ENCODE measurements around the gene SYCE1. TPM values are rescaled to one million over a fixed set of nuclear protein-coding genes. Genes with fewer than 3 reads are reported as not detected.
A peak's percentile ranks its signal among the peaks of the same experiment; 100 is the strongest.
"Not testable (repeated sequence)": the region's sequence is repeated elsewhere in the genome, so short reads cannot be mapped to it uniquely, and the experiment has no call there.

SYCE1 gene
- total and polyA plus RNA-seq, 2 donors (not counting 1 experiment from before 2014, with no cell fraction given), result 0.17 to 0.30 TPM

DNA sequence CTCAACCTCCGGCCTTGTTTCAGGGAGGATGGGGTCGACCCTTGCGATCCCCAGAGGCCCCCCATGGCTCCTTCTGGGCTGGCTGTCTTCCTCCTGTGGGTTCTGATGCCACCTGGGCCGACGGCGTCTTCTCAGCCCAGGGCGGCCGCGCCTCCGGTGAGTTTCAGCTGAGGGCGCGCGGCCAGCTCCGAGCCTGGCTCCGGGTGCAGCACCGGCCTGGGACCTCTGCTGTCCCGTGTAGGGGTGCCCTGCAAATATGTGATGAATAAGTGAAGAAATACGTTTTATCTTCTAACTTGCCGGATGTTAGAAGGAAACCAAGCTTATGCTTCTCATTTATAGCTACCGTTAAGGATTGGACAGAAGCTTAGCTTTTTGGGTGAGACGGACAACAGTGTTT lies 4.4 kb upstream of the SYCE1 start:
- H3K9me3 ChIP-seq (ENCODE audit: control insufficient read depth, insufficient read depth, low read depth, low read length); DNase-seq (ENCODE audit: low read depth in 2 of 2); H3K27me3 ChIP-seq (ENCODE audit: control insufficient read depth, insufficient read depth, low read length); H3K27ac ChIP-seq (ENCODE audit: insufficient read depth, low read length); H2AFZ ChIP-seq (ENCODE audit: low read length); H3K4me3 ChIP-seq (replicated peaks in 1 of 4; ENCODE audit: control extremely low read depth in 1 of 4, insufficient read depth in 1 of 4, low read depth in 3 of 4, low read length in 4 of 4); H3K9ac ChIP-seq (ENCODE audit: insufficient read depth, low read length); H3K79me2 ChIP-seq (ENCODE audit: control insufficient read depth, insufficient read depth, low read length); H3K36me3 ChIP-seq (ENCODE audit: control insufficient read depth, insufficient read depth, low read length); H3K4me1 ChIP-seq (ENCODE audit: control insufficient read depth, extremely low read depth, insufficient read depth, low read length); H4K20me1 ChIP-seq (ENCODE audit: control insufficient read depth, extremely low read depth, insufficient read depth, low read length); H3K4me2 ChIP-seq (ENCODE audit: extremely low read depth, insufficient read depth, low read length): not testable (repeated sequence)

DNA sequence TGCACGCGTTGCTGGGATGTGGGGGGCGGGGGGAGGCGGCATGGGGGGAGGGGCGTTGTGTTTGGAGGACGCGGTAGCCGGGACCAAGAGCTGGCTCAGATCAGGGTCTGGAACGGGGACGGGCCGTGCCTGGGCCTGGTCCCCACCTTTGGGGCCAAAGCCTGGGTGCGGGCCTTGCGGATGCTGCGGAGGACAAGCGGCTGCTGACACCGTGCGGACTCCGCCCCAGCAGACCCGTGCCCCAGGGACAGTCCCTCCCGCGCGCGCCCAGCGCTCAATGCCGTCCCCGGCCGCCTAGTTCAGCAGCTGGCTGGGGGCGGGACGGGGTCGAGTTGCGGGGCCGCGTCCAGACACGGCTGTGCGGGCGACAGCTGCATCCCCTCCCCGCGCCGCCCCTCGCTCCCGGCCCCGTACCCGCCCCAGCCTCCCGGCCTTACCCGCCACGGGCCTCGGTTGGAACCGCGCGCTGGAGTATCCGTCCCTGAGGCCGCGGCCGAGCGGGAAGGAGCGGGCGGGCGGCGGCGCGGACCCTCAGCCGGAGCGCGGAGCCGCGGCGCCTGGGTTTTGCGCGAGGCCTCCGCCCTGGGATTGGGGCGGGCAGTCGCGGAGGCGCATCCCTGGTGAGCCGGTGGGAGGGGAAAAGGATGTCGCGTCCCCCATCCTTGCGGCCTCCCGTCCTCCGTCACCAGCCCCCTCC lies 3.6 kb upstream of the SYCE1 start:
- not testable (repeated sequence) for H2AFZ ChIP-seq (ENCODE audit: low read length); H3K79me2 ChIP-seq (ENCODE audit: control insufficient read depth, insufficient read depth, low read length); H4K20me1 ChIP-seq (ENCODE audit: control insufficient read depth, extremely low read depth, insufficient read depth, low read length); H3K4me1 ChIP-seq (ENCODE audit: control insufficient read depth, extremely low read depth, insufficient read depth, low read length); H3K27ac ChIP-seq (ENCODE audit: insufficient read depth, low read length); DNase-seq (ENCODE audit: low read depth in 2 of 2); H3K36me3 ChIP-seq (ENCODE audit: control insufficient read depth, insufficient read depth, low read length); H3K9ac ChIP-seq (ENCODE audit: insufficient read depth, low read length); H3K9me3 ChIP-seq (ENCODE audit: control insufficient read depth, insufficient read depth, low read depth, low read length); H3K27me3 ChIP-seq (ENCODE audit: control insufficient read depth, insufficient read depth, low read length); H3K4me2 ChIP-seq (ENCODE audit: extremely low read depth, insufficient read depth, low read length)
- H3K4me3 ChIP-seq (replicated peaks in 1 of 4; ENCODE audit: control extremely low read depth in 1 of 4, insufficient read depth in 1 of 4, low read depth in 3 of 4, low read length in 4 of 4), result peak overlapping the region in 1 of 4 experiments; percentile 37

DNA sequence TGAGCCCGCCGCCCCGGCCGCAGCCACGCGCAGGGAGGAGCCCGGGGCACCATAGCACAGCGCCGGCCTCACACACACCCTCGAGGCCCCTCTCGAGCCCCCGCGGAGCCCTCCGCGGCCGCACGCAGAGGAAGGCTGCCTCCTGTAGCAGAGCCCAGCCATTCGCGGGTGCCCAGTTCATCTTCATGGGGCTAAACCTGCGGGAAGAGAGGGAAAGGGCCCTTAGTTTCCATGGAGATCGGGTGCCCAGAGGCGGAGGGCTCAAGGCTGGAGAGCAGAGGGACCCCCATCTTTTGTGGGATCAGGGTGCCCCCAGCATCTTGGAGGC lies 2.9 kb upstream of the SYCE1 start:
- no peak overlapping the region for H2AFZ ChIP-seq (ENCODE audit: low read length)

DNA sequence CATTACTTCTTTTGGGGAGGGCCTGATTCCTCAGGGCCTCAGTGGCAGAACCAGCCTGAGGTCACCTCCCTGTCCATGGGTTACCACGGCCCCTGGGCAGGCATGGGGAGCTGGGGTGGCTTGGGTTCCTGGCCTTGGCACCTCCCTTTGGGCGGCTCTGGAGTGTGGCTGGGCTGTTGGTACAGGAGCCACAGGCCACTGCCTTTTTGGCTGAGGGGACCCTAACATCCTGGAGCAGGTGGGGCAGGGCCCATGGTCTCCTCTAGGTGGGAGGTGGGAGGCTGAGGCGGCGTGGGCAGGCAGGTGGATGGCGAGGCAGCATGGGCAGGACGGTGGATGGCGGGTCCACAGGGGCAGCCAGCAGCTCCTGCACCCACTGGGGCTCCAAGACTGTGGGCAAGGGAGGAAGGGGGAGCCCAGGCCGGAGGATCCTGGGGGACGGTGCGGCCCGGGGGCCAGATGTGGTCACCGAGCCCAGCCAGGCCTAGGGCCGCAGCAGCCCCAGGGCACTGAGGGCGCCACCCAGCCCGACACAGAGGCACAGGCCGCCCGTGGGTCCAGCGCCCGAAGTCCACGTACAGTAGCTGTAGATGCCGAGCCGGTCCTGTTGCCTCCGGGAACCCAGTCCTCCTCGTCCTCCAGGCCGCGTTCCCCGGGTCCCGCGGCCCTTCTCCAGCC lies 2.4 kb upstream of the SYCE1 start:
- Histone ChIP-seq H3K4me2 (ENCODE audit: extremely low read depth, insufficient read depth, low read length) (no peak overlapping the region), H2AFZ (ENCODE audit: low read length) (no peak overlapping the region), H3K27ac (ENCODE audit: insufficient read depth, low read length) (no peak overlapping the region), H3K27me3 (ENCODE audit: control insufficient read depth, insufficient read depth, low read length) (no peaks in the 10 kb centered on the region), H3K9ac (ENCODE audit: insufficient read depth, low read length) (no peak overlapping the region), H3K4me1 (ENCODE audit: control insufficient read depth, extremely low read depth, insufficient read depth, low read length) (no peaks in the 10 kb centered on the region), H4K20me1 (ENCODE audit: control insufficient read depth, extremely low read depth, insufficient read depth, low read length) (no peaks in the 10 kb centered on the region), H3K79me2 (ENCODE audit: control insufficient read depth, insufficient read depth, low read length) (no peaks in the 10 kb centered on the region), H3K9me3 (ENCODE audit: control insufficient read depth, insufficient read depth, low read depth, low read length) (no peaks in the 10 kb centered on the region), H3K36me3 (ENCODE audit: control insufficient read depth, insufficient read depth, low read length) (no peaks in the 10 kb centered on the region), H3K4me3 (replicated peaks in 1 of 4; ENCODE audit: control extremely low read depth in 1 of 4, insufficient read depth in 1 of 4, low read depth in 3 of 4, low read length in 4 of 4) (no peak overlapping the region)
- TF ChIP-seq, protein P1, sequence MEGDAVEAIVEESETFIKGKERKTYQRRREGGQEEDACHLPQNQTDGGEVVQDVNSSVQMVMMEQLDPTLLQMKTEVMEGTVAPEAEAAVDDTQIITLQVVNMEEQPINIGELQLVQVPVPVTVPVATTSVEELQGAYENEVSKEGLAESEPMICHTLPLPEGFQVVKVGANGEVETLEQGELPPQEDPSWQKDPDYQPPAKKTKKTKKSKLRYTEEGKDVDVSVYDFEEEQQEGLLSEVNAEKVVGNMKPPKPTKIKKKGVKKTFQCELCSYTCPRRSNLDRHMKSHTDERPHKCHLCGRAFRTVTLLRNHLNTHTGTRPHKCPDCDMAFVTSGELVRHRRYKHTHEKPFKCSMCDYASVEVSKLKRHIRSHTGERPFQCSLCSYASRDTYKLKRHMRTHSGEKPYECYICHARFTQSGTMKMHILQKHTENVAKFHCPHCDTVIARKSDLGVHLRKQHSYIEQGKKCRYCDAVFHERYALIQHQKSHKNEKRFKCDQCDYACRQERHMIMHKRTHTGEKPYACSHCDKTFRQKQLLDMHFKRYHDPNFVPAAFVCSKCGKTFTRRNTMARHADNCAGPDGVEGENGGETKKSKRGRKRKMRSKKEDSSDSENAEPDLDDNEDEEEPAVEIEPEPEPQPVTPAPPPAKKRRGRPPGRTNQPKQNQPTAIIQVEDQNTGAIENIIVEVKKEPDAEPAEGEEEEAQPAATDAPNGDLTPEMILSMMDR (conservative IDR thresholded peaks at IDR 0.05 in 1 of 2, IDR thresholded peaks at IDR 0.05 in 1 of 2; ENCODE audit: low read depth in 1 of 2, low read length in 2 of 2), result no peak
- TF ChIP-seq EZH2 (IDR thresholded peaks at IDR 0.05; ENCODE audit: low read length, missing control alignments), result no peak
- DNase-seq (ENCODE audit: low read depth in 2 of 2), result no peak

More for the DNA sequence above, 2.9 kb upstream of the SYCE1 start:
- TF ChIP-seq, protein P1 (conservative IDR thresholded peaks at IDR 0.05 in 1 of 2, IDR thresholded peaks at IDR 0.05 in 1 of 2; ENCODE audit: low read depth in 1 of 2, low read length in 2 of 2), result no peak
- no peak for TF ChIP-seq EZH2 (IDR thresholded peaks at IDR 0.05; ENCODE audit: low read length, missing control alignments)
- no peak for DNase-seq (ENCODE audit: low read depth in 2 of 2)
- Histone ChIP-seq H3K27ac (ENCODE audit: insufficient read depth, low read length) (no peak overlapping the region), H4K20me1 (ENCODE audit: control insufficient read depth, extremely low read depth, insufficient read depth, low read length) (no peaks in the 10 kb centered on the region), H3K9ac (ENCODE audit: insufficient read depth, low read length) (no peak overlapping the region), H3K79me2 (ENCODE audit: control insufficient read depth, insufficient read depth, low read length) (no peaks in the 10 kb centered on the region), H3K4me2 (ENCODE audit: extremely low read depth, insufficient read depth, low read length) (no peak overlapping the region), H3K36me3 (ENCODE audit: control insufficient read depth, insufficient read depth, low read length) (no peaks in the 10 kb centered on the region), H3K27me3 (ENCODE audit: control insufficient read depth, insufficient read depth, low read length) (no peaks in the 10 kb centered on the region), H3K4me3 (replicated peaks in 1 of 4; ENCODE audit: control extremely low read depth in 1 of 4, insufficient read depth in 1 of 4, low read depth in 3 of 4, low read length in 4 of 4) (no peak overlapping the region), H3K4me1 (ENCODE audit: control insufficient read depth, extremely low read depth, insufficient read depth, low read length) (no peaks in the 10 kb centered on the region), H3K9me3 (ENCODE audit: control insufficient read depth, insufficient read depth, low read depth, low read length) (no peaks in the 10 kb centered on the region)
